HEK293 (cell line): ENCODE data around the gene TTC33.

Experiments
- CTCF ChIA-PET: fragments of 350-600 bp; formaldehyde crosslinking; extraction: SDS; loops from one replicate; lab custom pipeline; 2021; ENCODE audit warnings: antibody characterized with exemption; lab: Yijun Ruan, JAX
- POLR2A ChIA-PET: fragments of 300-600 bp; formaldehyde crosslinking; extraction: SDS; loops from one replicate; lab custom pipeline; 2020; ENCODE audit warnings: antibody characterized with exemption, inconsistent platforms; lab: Yijun Ruan, JAX
- H3K27ac ChIP-seq: fragments of 200-500 bp; sonication (Bioruptor generic); 2 replicates; pipeline ENCODE4 v1.5.1; 2014; ENCODE audit warnings: low read depth, low read length, control low read depth, inconsistent platforms; ENCODE audit errors: extremely low read depth
- H3K36me3 ChIP-seq, 2 experiments: fragments of 200-500 bp in 1 of 2; sonication (Bioruptor generic) in 1 of 2; 1 replicate in 1 of 2; 2 replicates in 1 of 2; pipeline ENCODE4 v1.5.1; 2014 to 2017; ENCODE audit warnings: inconsistent platforms in 2 of 2, low read length in 2 of 2; ENCODE audit not compliant: control insufficient read depth in 2 of 2, insufficient read depth in 1 of 2
- H3K4me1 ChIP-seq: fragments of 200-500 bp; sonication (Bioruptor generic); 2 replicates; pipeline ENCODE4 v1.5.1; 2014; ENCODE audit warnings: mild to moderate bottlenecking, low read length, inconsistent platforms; ENCODE audit not compliant: control insufficient read depth, insufficient read depth
- H3K4me3 ChIP-seq: 2 replicates; pipeline ENCODE4 v1.5.1; 2011; ENCODE audit warnings: low read depth, mild to moderate bottlenecking, control low read depth, low read length, moderate library complexity
- H3K9me3 ChIP-seq: fragments of 200-500 bp; sonication (Bioruptor generic); 2 replicates; pipeline ENCODE4 v1.5.1; 2014; ENCODE audit warnings: low read depth, low read length, inconsistent platforms; ENCODE audit not compliant: control insufficient read depth, insufficient read depth
- GLI4 ChIP-seq: fragments of 450-650 bp; formaldehyde crosslinking; IDR thresholded peaks from 2 replicates; pipeline ENCODE4 v1.5.1; 2016; ENCODE audit warnings: missing biosample characterization, missing genetic modification characterization
- HOXA7 ChIP-seq: sonication (generic); formaldehyde crosslinking; IDR thresholded peaks from 2 replicates; pipeline ENCODE4 v1.8.1; 2022; ENCODE audit warnings: missing genetic modification reagents, borderline replicate concordance
- IKZF3 ChIP-seq: fragments of 450-650 bp; IDR thresholded peaks from 2 replicates; pipeline ENCODE4 v1.5.0; 2018; ENCODE audit warnings: missing biosample characterization, mild to moderate bottlenecking, missing genetic modification characterization, moderate library complexity
- KLF16 ChIP-seq: fragments of 450-650 bp; formaldehyde crosslinking; IDR thresholded peaks from 2 replicates; pipeline ENCODE4 v1.5.1; 2017; ENCODE audit warnings: missing biosample characterization, missing genetic modification characterization
- OVOL3 ChIP-seq: fragments of 450-650 bp; formaldehyde crosslinking; IDR thresholded peaks from 2 replicates; pipeline ENCODE4 v1.5.1; 2016; ENCODE audit warnings: missing biosample characterization, missing genetic modification characterization
- TSHZ1 ChIP-seq: fragments of 450-650 bp; formaldehyde crosslinking; IDR thresholded peaks from 2 replicates; pipeline ENCODE4 v1.5.1; 2016; ENCODE audit warnings: missing biosample characterization, missing genetic modification characterization, borderline replicate concordance
- ZBTB6 ChIP-seq: fragments of 450-650 bp; formaldehyde crosslinking; IDR thresholded peaks from 2 replicates; pipeline ENCODE4 v1.5.1; 2017; ENCODE audit warnings: missing biosample characterization, missing genetic modification characterization
- ZNF184 ChIP-seq: fragments of 450-650 bp; IDR thresholded peaks from 2 replicates; pipeline ENCODE4 v1.5.1; 2018; ENCODE audit warnings: missing biosample characterization, mild to moderate bottlenecking, missing genetic modification characterization
- ZNF366 ChIP-seq: fragments of 450-650 bp; formaldehyde crosslinking; conservative IDR thresholded peaks from 2 replicates; pipeline ENCODE4 v1.5.1; 2016; ENCODE audit warnings: missing biosample characterization, missing genetic modification characterization
- ZNF488 ChIP-seq: fragments of 450-650 bp; formaldehyde crosslinking; IDR thresholded peaks from 2 replicates; pipeline ENCODE4 v1.5.1; 2016; ENCODE audit warnings: missing biosample characterization, missing genetic modification characterization
- ZNF518A ChIP-seq: fragments of 450-650 bp; formaldehyde crosslinking; conservative IDR thresholded peaks from 2 replicates; pipeline ENCODE4 v1.5.1; 2016; ENCODE audit warnings: low read depth, missing biosample characterization, missing genetic modification characterization
- ZNF558 ChIP-seq: fragments of 450-650 bp; formaldehyde crosslinking; IDR thresholded peaks from 2 replicates; pipeline ENCODE4 v1.5.1; 2016; ENCODE audit warnings: missing biosample characterization, missing genetic modification characterization
- ZNF747 ChIP-seq: fragments of 450-650 bp; formaldehyde crosslinking; IDR thresholded peaks from 2 replicates; pipeline ENCODE4 v1.5.1; 2016; ENCODE audit warnings: missing biosample characterization, missing genetic modification characterization

The TTC33 gene

GRCh38 chr5:40798801-40799210 lies 43.0 kb upstream of the TTC33 start:
- peak overlapping the region; percentile 81 for H3K4me3 ChIP-seq
- peaks cover 23% of the 10 kb centered on the region for H3K4me1 ChIP-seq
- no peaks in the 10 kb centered on the region for H3K9me3 ChIP-seq
- CTCF ChIA-PET, result interaction anchor here (0.6 to 2.0 kb wide), 7 partner anchors 12 to 1085 kb away, joined by 3 to 5 read pairs (median 4); partner anchors contain the start of gene RPL37
- no peak for TF ChIP-seq KLF16 (tag by site-specific recombination)
- TF ChIP-seq ZNF366 (tag by site-specific recombination), result no peak
- no peak; the same call in 1 of the 2 replicates for TF ChIP-seq IKZF3 (tag by site-specific recombination)
- no peak for TF ChIP-seq ZNF558
- no peak for TF ChIP-seq ZNF747 (tag by site-specific recombination)
- TF ChIP-seq ZNF184 (tag by site-specific recombination), result no peak
- 0 out of 2 replicates have a peak, but pooled peaks have one; percentile 1 for TF ChIP-seq ZNF518A (tag by site-specific recombination)
- TF ChIP-seq GLI4 (tag by site-specific recombination), result no peak
- TF ChIP-seq TSHZ1, result no peak
- TF ChIP-seq ZBTB6, result peak; percentile 97
- no peak for TF ChIP-seq HOXA7 (CRISPR knock-in tag)
- TF ChIP-seq OVOL3 (tag by site-specific recombination), result no peak
- no peak for TF ChIP-seq ZNF488 (tag by site-specific recombination)
- TF ChIP-seq, all 188 proteins: peak for 2
- H3K27ac ChIP-seq, result peak overlapping the region; percentile 89; the same call in 1 of the 2 replicates
- H3K36me3 ChIP-seq, result no peaks in the 10 kb centered on the region; a peak in 1 of 3 replicates
- POLR2A ChIA-PET, result interaction anchor here (0.6 to 1.5 kb wide), 12 partner anchors 9 to 126 kb away, joined by 3 to 8 read pairs (median 4); partner anchors contain the start of genes PTGER4 and TTC33
